ENCODE measurements around the gene EIF2B2. TPM values are rescaled to one million over a fixed set of nuclear protein-coding genes. Genes with fewer than 3 reads are reported as not detected.
A peak's percentile ranks its signal among the peaks of the same experiment; 100 is the strongest.

The EIF2B2 gene
- polyA plus RNA-seq, 1 of the 3 experiments (the other 2 are of a cell fraction): 125 TPM

DNA sequence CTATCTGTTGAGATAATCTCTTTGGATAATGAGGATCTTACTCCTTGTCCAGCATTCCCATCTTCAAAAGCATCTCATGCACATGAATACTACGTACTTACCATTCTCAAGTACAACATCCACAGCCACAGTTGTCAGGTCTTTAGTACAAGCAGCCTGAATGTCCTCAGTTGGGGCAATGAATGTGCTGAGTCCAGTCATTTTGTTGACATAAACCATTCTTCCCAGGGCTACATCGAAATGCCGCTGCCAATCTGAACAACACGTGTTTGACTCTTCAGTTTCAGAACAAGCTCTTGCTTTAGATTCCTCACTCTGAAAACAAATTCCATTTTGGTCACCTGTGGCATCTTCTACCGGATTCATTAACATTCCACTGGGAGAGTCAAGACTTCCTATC, 43.6 kb downstream of the EIF2B2 start:
- Histone ChIP-seq H3K9ac (no peak overlapping the region), H3K27me3 (ENCODE audit: insufficient read depth) (no peaks in the 10 kb centered on the region), H3K4me2 (0 out of 2 replicates have a peak overlapping the region, but pooled peaks have one; percentile 5), H3K9me3 (no peaks in the 10 kb centered on the region), H4K20me1 (ENCODE audit: insufficient read depth) (no peaks in the 10 kb centered on the region), H2AFZ (ENCODE audit: low read depth) (no peak overlapping the region), H3F3A (replicated peaks; ENCODE audit: insufficient read depth) (peaks cover 21% of the 10 kb centered on the region), H3K9me2 (no peaks in the 10 kb centered on the region), H3K4me3 (ENCODE audit: low read depth in 2 of 2, low read length in 1 of 2) (no peak overlapping the region), H3K79me2 (ENCODE audit: insufficient read depth) (peaks cover 6% of the 10 kb centered on the region; the same call in 1 of the 2 replicates), H3K4me1 (ENCODE audit: control insufficient read depth in 1 of 2, insufficient read depth in 2 of 2, low read depth in 1 of 2, low read length in 1 of 2) (peaks cover 24 to 27% of the 10 kb centered on the region in 2 experiments; a peak in 3 of 4 replicates), H3K36me3 (replicated peaks in 1 of 2; ENCODE audit: control insufficient read depth in 1 of 2, insufficient read depth in 2 of 2, low read length in 1 of 2) (no peaks in the 10 kb centered on the region), H3K27ac (ENCODE audit: low read depth in 2 of 2, low read length in 1 of 2) (no peak overlapping the region)
- ChIA-PET CTCF (no interaction called here), POLR2A (interaction anchor here (0.5 kb wide), 1 partner anchor 157 kb away, joined by 3 read pairs; no protein-coding TSS in a partner anchor)
- TF ChIP-seq JUND (IDR thresholded peaks at IDR 0.05): no peak
- no peak for TF ChIP-seq RXRA (IDR thresholded peaks at IDR 0.05; ENCODE audit: borderline replicate concordance, low read depth)
- no peak for TF ChIP-seq FOXM1 (IDR thresholded peaks at IDR 0.05; ENCODE audit: low read depth)
- TF ChIP-seq CHD2 (IDR thresholded peaks at IDR 0.05; ENCODE audit: low read length, partially characterized antibody): no peak
- no peak for TF ChIP-seq EP300 (IDR thresholded peaks at IDR 0.05; ENCODE audit: borderline replicate concordance in 1 of 2, low read depth in 1 of 2, low read length in 1 of 2)
- no peak for TF ChIP-seq RCOR1 (IDR thresholded peaks at IDR 0.05; ENCODE audit: low read length)
- no peak for TF ChIP-seq ELF1 (IDR thresholded peaks at IDR 0.05)
- TF ChIP-seq GATA2 (CRISPR knock-in tag; IDR thresholded peaks at IDR 0.05): no peak
- TF ChIP-seq, protein P1, sequence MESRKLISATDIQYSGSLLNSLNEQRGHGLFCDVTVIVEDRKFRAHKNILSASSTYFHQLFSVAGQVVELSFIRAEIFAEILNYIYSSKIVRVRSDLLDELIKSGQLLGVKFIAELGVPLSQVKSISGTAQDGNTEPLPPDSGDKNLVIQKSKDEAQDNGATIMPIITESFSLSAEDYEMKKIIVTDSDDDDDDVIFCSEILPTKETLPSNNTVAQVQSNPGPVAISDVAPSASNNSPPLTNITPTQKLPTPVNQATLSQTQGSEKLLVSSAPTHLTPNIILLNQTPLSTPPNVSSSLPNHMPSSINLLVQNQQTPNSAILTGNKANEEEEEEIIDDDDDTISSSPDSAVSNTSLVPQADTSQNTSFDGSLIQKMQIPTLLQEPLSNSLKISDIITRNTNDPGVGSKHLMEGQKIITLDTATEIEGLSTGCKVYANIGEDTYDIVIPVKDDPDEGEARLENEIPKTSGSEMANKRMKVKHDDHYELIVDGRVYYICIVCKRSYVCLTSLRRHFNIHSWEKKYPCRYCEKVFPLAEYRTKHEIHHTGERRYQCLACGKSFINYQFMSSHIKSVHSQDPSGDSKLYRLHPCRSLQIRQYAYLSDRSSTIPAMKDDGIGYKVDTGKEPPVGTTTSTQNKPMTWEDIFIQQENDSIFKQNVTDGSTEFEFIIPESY (IDR thresholded peaks at IDR 0.05; ENCODE audit: borderline replicate concordance, low read depth): no peak
- no peak for TF ChIP-seq RFX5 (IDR thresholded peaks at IDR 0.05; ENCODE audit: low read length)
- TF ChIP-seq, protein P2, sequence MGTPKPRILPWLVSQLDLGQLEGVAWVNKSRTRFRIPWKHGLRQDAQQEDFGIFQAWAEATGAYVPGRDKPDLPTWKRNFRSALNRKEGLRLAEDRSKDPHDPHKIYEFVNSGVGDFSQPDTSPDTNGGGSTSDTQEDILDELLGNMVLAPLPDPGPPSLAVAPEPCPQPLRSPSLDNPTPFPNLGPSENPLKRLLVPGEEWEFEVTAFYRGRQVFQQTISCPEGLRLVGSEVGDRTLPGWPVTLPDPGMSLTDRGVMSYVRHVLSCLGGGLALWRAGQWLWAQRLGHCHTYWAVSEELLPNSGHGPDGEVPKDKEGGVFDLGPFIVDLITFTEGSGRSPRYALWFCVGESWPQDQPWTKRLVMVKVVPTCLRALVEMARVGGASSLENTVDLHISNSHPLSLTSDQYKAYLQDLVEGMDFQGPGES (IDR thresholded peaks at IDR 0.05; ENCODE audit: low read depth, low read length): no peak
- TF ChIP-seq SIN3A (IDR thresholded peaks at IDR 0.05; ENCODE audit: borderline replicate concordance, low read depth, low read length): no peak
- TF ChIP-seq, protein P3, sequence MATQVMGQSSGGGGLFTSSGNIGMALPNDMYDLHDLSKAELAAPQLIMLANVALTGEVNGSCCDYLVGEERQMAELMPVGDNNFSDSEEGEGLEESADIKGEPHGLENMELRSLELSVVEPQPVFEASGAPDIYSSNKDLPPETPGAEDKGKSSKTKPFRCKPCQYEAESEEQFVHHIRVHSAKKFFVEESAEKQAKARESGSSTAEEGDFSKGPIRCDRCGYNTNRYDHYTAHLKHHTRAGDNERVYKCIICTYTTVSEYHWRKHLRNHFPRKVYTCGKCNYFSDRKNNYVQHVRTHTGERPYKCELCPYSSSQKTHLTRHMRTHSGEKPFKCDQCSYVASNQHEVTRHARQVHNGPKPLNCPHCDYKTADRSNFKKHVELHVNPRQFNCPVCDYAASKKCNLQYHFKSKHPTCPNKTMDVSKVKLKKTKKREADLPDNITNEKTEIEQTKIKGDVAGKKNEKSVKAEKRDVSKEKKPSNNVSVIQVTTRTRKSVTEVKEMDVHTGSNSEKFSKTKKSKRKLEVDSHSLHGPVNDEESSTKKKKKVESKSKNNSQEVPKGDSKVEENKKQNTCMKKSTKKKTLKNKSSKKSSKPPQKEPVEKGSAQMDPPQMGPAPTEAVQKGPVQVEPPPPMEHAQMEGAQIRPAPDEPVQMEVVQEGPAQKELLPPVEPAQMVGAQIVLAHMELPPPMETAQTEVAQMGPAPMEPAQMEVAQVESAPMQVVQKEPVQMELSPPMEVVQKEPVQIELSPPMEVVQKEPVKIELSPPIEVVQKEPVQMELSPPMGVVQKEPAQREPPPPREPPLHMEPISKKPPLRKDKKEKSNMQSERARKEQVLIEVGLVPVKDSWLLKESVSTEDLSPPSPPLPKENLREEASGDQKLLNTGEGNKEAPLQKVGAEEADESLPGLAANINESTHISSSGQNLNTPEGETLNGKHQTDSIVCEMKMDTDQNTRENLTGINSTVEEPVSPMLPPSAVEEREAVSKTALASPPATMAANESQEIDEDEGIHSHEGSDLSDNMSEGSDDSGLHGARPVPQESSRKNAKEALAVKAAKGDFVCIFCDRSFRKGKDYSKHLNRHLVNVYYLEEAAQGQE (IDR thresholded peaks at IDR 0.05; ENCODE audit: low read depth, low read length): no peak
- no peak for TF ChIP-seq GABPA (IDR thresholded peaks at IDR 0.05; ENCODE audit: low read depth)
- no peak for TF ChIP-seq MAX (IDR thresholded peaks at IDR 0.05; ENCODE audit: low read depth)
- TF ChIP-seq NFIC (IDR thresholded peaks at IDR 0.05; ENCODE audit: borderline replicate concordance): no peak
- TF ChIP-seq YY1 (IDR thresholded peaks at IDR 0.05; ENCODE audit: low read depth): no peak
- DNase-seq: no peak
- 87% methylated on average over 5 of the region's 5 CpGs for WGBS (ENCODE audit: low lambda C conversion rate)

Data from SK-N-SH (cell line).